Measurements from ENCODE around the gene CAPN15. TPM values are rescaled to one million over a fixed set of nuclear protein-coding genes. Genes with fewer than 3 reads are reported as not detected.

The CAPN15 gene
- total RNA-seq, 2 donors from 2014 or later, result 55.3 to 76.1 TPM

DNA sequence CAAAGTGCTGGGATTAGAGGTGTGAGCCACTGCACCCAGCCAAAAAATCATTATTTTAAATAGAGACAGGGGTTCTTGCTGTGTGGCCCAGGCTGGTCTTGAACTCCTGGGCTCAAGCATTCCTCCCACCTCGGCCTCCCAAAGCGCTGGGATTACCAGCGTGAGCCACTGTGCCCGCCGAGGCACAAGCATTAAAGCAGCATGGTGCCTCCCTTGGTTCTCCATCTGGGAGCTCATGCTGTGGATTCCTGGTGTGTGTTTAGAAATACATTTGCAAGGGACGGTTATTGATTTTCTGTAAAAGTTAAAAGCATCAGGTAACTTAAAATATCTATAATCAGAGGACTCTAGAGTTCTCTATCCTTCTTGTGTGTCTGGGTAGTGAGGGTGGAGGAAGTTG lies 14.7 kb upstream of the CAPN15 start:
- Histone ChIP-seq H3K4me1 (ENCODE audit: control insufficient read depth, insufficient read depth, low read length) (no peaks in the 10 kb centered on the region), H3K36me3 (ENCODE audit: control insufficient read depth, insufficient read depth, low read length) (peaks cover 15% of the 10 kb centered on the region), H3K4me3 (ENCODE audit: low read length) (no peak overlapping the region), H3K27me3 (ENCODE audit: control insufficient read depth, insufficient read depth, low read length, poor library complexity, severe bottlenecking) (no peaks in the 10 kb centered on the region), H3K9ac (ENCODE audit: extremely low read depth, low read length, poor library complexity, severe bottlenecking) (no peak overlapping the region), H3K27ac (ENCODE audit: low read depth, low read length) (no peak overlapping the region), H3K9me3 (ENCODE audit: control insufficient read depth, low read length) (no peaks in the 10 kb centered on the region)
- H3K9me3 Mint-ChIP-seq, result no peaks in the 10 kb centered on the region
- no peak overlapping the region for H3K4me3 Mint-ChIP-seq
- WGBS, 2 experiments (ENCODE audit: insufficient coverage in 1 of 2, insufficient read length in 1 of 2), result 92 to 97% methylated on average over 5 to 6 of the region's 6 CpGs
- no peak overlapping the region for H3K27ac Mint-ChIP-seq
- H3K4me1 Mint-ChIP-seq, result no peaks in the 10 kb centered on the region
- TF ChIP-seq, protein P1, sequence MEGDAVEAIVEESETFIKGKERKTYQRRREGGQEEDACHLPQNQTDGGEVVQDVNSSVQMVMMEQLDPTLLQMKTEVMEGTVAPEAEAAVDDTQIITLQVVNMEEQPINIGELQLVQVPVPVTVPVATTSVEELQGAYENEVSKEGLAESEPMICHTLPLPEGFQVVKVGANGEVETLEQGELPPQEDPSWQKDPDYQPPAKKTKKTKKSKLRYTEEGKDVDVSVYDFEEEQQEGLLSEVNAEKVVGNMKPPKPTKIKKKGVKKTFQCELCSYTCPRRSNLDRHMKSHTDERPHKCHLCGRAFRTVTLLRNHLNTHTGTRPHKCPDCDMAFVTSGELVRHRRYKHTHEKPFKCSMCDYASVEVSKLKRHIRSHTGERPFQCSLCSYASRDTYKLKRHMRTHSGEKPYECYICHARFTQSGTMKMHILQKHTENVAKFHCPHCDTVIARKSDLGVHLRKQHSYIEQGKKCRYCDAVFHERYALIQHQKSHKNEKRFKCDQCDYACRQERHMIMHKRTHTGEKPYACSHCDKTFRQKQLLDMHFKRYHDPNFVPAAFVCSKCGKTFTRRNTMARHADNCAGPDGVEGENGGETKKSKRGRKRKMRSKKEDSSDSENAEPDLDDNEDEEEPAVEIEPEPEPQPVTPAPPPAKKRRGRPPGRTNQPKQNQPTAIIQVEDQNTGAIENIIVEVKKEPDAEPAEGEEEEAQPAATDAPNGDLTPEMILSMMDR (conservative IDR thresholded peaks at IDR 0.05), result no peak
- no peak for DNase-seq
- peaks cover 35% of the 10 kb centered on the region for H3K36me3 Mint-ChIP-seq (ENCODE audit: low read depth)
- no peaks in the 10 kb centered on the region for H3K27me3 Mint-ChIP-seq (ENCODE audit: insufficient read depth)

DNA sequence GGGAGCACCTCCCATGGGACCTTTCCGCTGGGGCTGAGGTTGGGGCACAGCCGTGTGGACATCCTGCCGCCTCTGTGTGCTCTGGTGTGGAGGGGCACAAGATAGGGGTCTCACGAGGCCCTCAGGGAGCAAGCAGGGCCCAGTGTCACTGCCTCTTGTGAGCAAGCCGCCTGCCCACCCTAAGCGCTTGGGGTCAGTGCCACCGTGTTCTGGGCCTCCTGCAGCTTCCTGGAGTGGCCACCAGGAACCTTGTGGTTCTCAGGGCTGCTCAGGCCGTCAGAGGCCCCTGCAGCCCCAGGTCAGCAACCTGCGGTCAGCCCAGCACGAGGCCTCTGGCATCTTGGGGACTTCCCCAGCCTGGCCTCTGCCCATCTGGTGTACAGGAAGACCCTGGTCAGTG lies 13.6 kb upstream of the CAPN15 start:
- Mint-ChIP-seq H3K27ac (no peak overlapping the region), H3K36me3 (ENCODE audit: low read depth) (peaks cover 32% of the 10 kb centered on the region), H3K4me1 (no peaks in the 10 kb centered on the region), H3K4me3 (no peak overlapping the region), H3K27me3 (ENCODE audit: insufficient read depth) (no peaks in the 10 kb centered on the region), H3K9me3 (no peaks in the 10 kb centered on the region)
- Histone ChIP-seq H3K27ac (ENCODE audit: low read depth, low read length) (no peak overlapping the region), H3K4me3 (ENCODE audit: low read length) (no peak overlapping the region), H3K9ac (ENCODE audit: extremely low read depth, low read length, poor library complexity, severe bottlenecking) (no peak overlapping the region), H3K36me3 (ENCODE audit: control insufficient read depth, insufficient read depth, low read length) (peaks cover 15% of the 10 kb centered on the region), H3K4me1 (ENCODE audit: control insufficient read depth, insufficient read depth, low read length) (no peaks in the 10 kb centered on the region), H3K9me3 (ENCODE audit: control insufficient read depth, low read length) (no peaks in the 10 kb centered on the region), H3K27me3 (ENCODE audit: control insufficient read depth, insufficient read depth, low read length, poor library complexity, severe bottlenecking) (no peaks in the 10 kb centered on the region)
- DNase-seq, result no peak
- TF ChIP-seq, protein P1 (conservative IDR thresholded peaks at IDR 0.05), result no peak
- WGBS, 2 experiments (ENCODE audit: insufficient coverage in 1 of 2, insufficient read length in 1 of 2), result 91 to 93% methylated on average over 7 to 10 of the region's 10 CpGs

DNA sequence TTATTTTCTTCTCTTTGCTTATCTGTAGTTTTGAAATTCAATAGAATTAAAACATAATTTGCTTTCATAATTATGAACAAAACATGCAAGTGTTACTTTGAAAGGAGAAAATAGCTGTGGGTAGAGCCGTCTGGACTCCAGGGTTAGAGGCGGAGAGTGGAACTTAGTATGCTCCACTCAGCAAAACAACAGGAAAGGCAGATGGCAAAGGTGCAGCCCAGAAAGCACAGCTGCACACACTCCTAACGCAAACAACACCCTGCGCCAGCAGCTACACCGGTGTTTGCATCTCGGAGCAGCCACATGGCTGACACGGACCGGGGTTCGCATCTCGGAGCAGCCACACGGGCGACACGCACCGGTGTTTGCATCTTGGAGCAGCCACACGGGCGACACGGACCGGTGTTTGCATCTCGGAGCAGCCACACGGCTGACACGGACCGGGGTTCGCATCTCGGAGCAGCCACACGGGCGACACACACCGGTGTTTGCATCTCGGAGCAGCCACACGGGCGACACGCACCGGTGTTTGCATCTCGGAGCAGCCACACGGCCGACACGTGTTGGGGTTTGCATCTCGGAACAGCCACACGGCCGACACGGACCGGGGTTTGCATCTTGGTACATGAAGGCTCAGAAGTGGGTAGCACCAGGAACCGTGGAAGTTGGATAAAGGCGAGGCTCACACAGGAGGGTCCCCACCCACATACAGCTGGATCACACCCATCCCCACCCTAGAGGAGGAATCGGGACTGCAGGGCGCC lies 12.2 kb upstream of the CAPN15 start:
- no peaks in the 10 kb centered on the region for H3K9me3 Mint-ChIP-seq

More for the DNA sequence above, 12.2 kb upstream of the CAPN15 start:
- no peaks in the 10 kb centered on the region for H3K9me3 ChIP-seq (ENCODE audit: control insufficient read depth, low read length)
- Mint-ChIP-seq H3K27ac (no peak overlapping the region), H3K4me1 (no peaks in the 10 kb centered on the region), H3K27me3 (ENCODE audit: insufficient read depth) (no peaks in the 10 kb centered on the region), H3K4me3 (no peak overlapping the region), H3K36me3 (ENCODE audit: low read depth) (peaks cover 29% of the 10 kb centered on the region)
- no peak overlapping the region for H3K9ac ChIP-seq (ENCODE audit: extremely low read depth, low read length, poor library complexity, severe bottlenecking)
- H3K36me3 ChIP-seq (ENCODE audit: control insufficient read depth, insufficient read depth, low read length), result peaks cover 16% of the 10 kb centered on the region
- no peak for DNase-seq
- H3K27me3 ChIP-seq (ENCODE audit: control insufficient read depth, insufficient read depth, low read length, poor library complexity, severe bottlenecking), result no peaks in the 10 kb centered on the region
- H3K4me1 ChIP-seq (ENCODE audit: control insufficient read depth, insufficient read depth, low read length), result no peaks in the 10 kb centered on the region
- TF ChIP-seq, protein P1 (conservative IDR thresholded peaks at IDR 0.05), result no peak
- WGBS, 2 experiments (ENCODE audit: insufficient coverage in 1 of 2, insufficient read length in 1 of 2), result 93 to 94% methylated on average over 29 to 45 of the region's 45 CpGs
- no peak overlapping the region for H3K4me3 ChIP-seq (ENCODE audit: low read length)
- no peak overlapping the region for H3K27ac ChIP-seq (ENCODE audit: low read depth, low read length)

All from endodermal cell (in vitro differentiated cells).